Endothelial cell of umbilical vein (primary cell): Measurements from ENCODE around the gene JTB.

Source experiments
- EZH2 ChIP-seq: IDR thresholded peaks from 2 replicates; pipeline ENCODE4 v1.6.1; 2012; ENCODE audit warnings: borderline replicate concordance, low read depth, mild to moderate bottlenecking, moderate library complexity, low read length, inconsistent platforms; ENCODE audit not compliant: severe bottlenecking
- GATA2 ChIP-seq: IDR thresholded peaks from 2 replicates; pipeline ENCODE4 v1.7.0; 2011; ENCODE audit warnings: low read depth, mild to moderate bottlenecking, moderate library complexity, mixed read lengths, low read length; ENCODE audit not compliant: insufficient read length, insufficient read depth
- JUN ChIP-seq: IDR thresholded peaks from 2 replicates; pipeline ENCODE4 v1.6.1; 2011; ENCODE audit warnings: borderline replicate concordance, low read depth; ENCODE audit not compliant: insufficient read length, insufficient read depth
- POLR2AphosphoS5 ChIP-seq: IDR thresholded peaks from 2 replicates; pipeline ENCODE4 v1.6.1; 2012; ENCODE audit warnings: low read depth, mild to moderate bottlenecking, control low read depth, low read length, moderate library complexity; ENCODE audit not compliant: insufficient read depth
- TF ChIP-seq, protein P1 (sequence below), 2 donors: IDR thresholded peaks; 1 replicate in 1 of 2; 2 replicates in 1 of 2; pipeline ENCODE4 v1.5.1; 2011; ENCODE audit warnings: low read length in 2 of 2, mild to moderate bottlenecking in 2 of 2, moderate library complexity in 2 of 2, control low read depth in 1 of 2, inconsistent platforms in 1 of 2, low read depth in 1 of 2; ENCODE audit not compliant: insufficient read depth in 1 of 2; ENCODE audit errors: extremely low read depth in 1 of 2

DNA sequence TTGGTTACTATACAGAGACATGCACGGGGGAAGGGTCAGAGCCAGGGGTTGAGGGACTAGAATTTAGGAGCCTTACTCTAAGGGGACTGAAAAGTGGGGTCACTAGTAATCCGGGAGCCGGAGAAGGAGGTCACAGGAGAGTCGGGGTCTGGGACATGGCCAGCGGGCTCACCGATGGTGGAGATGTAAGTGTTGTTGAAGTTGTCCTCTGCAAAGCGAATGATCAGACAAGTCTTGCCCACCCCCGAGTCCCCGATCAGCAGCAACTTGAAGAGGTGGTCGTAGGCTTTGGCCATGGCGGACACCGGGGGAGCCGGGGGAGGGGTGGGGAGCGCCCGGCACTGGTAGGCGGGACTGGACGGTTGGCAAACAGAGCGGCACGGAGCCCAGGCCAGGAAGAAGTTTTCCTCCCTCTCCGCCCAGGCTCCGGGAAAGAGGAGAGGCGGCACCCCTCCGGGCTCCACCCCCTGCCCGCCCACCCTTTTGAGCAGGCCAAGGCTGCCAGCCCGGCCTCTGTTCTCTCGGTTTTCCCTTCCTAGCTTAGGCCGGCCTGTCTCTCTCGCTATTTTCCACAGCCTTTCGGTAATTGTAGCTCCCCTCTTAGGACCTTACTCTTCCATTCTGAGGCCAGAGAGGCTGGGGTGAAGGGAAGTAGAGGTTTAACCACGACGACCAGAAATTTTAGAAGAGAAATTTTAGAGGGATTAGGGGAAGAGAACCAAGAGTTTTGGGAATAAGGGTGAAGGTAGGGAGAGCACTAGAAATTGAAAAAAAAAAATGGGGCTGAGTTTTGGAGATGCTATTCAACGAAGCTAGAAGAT is 8.7 kb upstream of the JTB start, which contains the start of gene RAB13:
- TF ChIP-seq, protein P1, sequence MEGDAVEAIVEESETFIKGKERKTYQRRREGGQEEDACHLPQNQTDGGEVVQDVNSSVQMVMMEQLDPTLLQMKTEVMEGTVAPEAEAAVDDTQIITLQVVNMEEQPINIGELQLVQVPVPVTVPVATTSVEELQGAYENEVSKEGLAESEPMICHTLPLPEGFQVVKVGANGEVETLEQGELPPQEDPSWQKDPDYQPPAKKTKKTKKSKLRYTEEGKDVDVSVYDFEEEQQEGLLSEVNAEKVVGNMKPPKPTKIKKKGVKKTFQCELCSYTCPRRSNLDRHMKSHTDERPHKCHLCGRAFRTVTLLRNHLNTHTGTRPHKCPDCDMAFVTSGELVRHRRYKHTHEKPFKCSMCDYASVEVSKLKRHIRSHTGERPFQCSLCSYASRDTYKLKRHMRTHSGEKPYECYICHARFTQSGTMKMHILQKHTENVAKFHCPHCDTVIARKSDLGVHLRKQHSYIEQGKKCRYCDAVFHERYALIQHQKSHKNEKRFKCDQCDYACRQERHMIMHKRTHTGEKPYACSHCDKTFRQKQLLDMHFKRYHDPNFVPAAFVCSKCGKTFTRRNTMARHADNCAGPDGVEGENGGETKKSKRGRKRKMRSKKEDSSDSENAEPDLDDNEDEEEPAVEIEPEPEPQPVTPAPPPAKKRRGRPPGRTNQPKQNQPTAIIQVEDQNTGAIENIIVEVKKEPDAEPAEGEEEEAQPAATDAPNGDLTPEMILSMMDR (IDR thresholded peaks at IDR 0.05; ENCODE audit: extremely low read depth in 1 of 2, insufficient read depth in 1 of 2, low read depth in 1 of 2, low read length in 2 of 2), result no peak
- peak; percentile 60 for TF ChIP-seq POLR2AphosphoS5
- no peak for TF ChIP-seq EZH2
- TF ChIP-seq JUN, result no peak
- no peak for TF ChIP-seq GATA2
